GM12801 (cell line): Measurements from ENCODE around the gene RNASE9.

Experiments used
- TF ChIP-seq, protein P1 (sequence below): IDR thresholded peaks from one replicate; pipeline ENCODE4 v1.5.1; 2011; ENCODE audit warnings: control low read depth; ENCODE audit not compliant: insufficient read length; ENCODE audit errors: extremely low read depth

Gene RNASE9

DNA sequence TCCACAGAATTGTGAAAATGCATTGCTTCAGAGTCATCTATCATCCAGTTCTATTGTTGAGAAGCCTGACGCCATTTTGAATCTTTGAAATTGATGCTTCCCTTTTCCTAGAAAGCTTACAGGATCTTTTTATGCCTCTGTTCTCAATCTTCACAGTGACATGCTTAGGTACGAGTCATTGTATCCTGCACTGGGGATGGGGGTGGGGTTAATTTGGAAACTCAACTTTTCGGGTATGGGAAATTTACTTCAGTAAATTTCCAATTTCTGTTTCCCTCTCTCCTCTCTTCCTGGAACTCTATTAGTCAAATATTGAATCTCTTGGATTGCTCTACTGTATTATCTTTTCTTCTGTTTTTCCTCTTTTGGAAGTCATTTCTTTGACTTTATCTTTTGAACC is 31.0 kb downstream of the RNASE9 start:
- TF ChIP-seq, protein P1, sequence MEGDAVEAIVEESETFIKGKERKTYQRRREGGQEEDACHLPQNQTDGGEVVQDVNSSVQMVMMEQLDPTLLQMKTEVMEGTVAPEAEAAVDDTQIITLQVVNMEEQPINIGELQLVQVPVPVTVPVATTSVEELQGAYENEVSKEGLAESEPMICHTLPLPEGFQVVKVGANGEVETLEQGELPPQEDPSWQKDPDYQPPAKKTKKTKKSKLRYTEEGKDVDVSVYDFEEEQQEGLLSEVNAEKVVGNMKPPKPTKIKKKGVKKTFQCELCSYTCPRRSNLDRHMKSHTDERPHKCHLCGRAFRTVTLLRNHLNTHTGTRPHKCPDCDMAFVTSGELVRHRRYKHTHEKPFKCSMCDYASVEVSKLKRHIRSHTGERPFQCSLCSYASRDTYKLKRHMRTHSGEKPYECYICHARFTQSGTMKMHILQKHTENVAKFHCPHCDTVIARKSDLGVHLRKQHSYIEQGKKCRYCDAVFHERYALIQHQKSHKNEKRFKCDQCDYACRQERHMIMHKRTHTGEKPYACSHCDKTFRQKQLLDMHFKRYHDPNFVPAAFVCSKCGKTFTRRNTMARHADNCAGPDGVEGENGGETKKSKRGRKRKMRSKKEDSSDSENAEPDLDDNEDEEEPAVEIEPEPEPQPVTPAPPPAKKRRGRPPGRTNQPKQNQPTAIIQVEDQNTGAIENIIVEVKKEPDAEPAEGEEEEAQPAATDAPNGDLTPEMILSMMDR: no peak

DNA sequence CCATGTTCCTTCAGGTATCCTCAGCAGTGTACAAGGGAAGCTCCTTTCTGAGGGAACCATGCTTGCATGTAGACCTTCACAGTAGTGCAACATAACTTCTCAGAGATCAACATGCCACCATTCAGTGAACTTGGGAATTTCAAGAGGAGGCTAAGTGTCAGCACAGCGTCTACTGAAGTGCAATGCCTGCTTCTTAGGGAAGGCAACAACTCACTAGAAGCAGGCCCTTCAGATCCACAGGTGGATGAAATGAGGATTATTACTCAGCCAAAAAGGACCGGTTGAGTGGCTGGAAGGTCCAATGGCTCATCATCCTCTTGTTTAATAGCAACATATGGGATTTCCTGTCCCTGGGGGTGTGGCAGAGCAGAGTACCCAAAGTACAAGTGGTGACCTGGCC is 36.8 kb downstream of the RNASE9 start:
- TF ChIP-seq, protein P1: no peak

- TF ChIP-seq, protein P1: no peak
Observed at GRCh38 chr14:20522332-20522731, 38.5 kb downstream of the RNASE9 start.

- TF ChIP-seq, protein P1: no peak
Observed at GRCh38 chr14:20516921-20517320, 43.9 kb downstream of the RNASE9 start.

DNA sequence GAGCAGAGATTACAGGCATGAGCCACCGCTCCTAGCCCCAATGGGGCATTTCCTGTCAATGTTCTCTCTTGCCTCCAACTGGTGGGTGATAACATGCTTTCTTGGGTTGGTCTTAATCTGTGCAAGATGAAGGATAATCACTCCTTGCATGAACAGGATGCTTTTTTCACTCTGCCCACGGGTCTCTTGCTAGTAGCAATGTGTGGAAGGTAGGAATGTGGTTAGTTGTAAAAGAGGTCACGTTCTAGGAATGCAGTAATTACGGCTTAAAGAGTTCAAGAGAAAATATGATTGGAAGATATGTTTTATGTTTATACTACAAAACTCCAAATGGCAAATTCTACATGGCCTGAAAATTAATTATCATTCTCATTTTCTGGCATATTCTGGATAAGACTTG is 45.0 kb downstream of the RNASE9 start:
- TF ChIP-seq, protein P1: no peak

- TF ChIP-seq, protein P1: no peak
Observed at GRCh38 chr14:20512177-20512905, 48.5 kb downstream of the RNASE9 start.

DNA sequence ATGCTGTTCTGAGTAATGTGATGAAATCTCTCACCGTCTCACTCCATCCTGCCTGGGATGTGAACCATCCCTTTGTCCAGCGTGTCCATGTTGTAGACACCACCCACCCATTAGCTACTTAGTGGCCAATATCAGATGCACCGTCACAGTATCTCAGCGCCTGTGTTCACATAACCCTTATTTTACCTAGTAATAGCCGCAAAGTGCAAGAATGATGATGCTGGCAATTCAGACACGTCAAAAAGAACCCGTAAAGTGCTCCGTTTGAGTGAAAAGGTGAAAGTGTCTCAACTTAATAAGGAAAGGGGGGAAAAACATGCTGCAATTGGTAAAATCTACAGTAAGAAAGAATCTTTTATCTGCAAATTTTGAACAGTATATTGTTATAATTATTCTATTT is 52.5 kb downstream of the RNASE9 start:
- TF ChIP-seq, protein P1: no peak
